Ishikawa (cell line): ENCODE data around the gene MAP1S.

Experiments used
- CEBPB ChIP-seq: IDR thresholded peaks from 2 replicates; pipeline ENCODE4 v1.6.1; 2012
- CREB1 ChIP-seq: IDR thresholded peaks from 2 replicates; pipeline ENCODE4 v1.6.1; 2012; ENCODE audit warnings: low read depth
- EGR1 ChIP-seq: IDR thresholded peaks from 2 replicates; pipeline ENCODE4 v1.6.1; 2012
- EP300 ChIP-seq: IDR thresholded peaks from 2 replicates; pipeline ENCODE4 v1.6.1; 2012; ENCODE audit warnings: borderline replicate concordance
- FOXM1 ChIP-seq: IDR thresholded peaks from 2 replicates; pipeline ENCODE4 v1.6.1; 2012; ENCODE audit warnings: low read depth, borderline replicate concordance
- MAX ChIP-seq: IDR thresholded peaks from 2 replicates; pipeline ENCODE4 v1.6.1; 2012
- NFIC ChIP-seq: IDR thresholded peaks from 2 replicates; pipeline ENCODE4 v1.6.1; 2012
- RAD21 ChIP-seq: IDR thresholded peaks from 2 replicates; pipeline ENCODE4 v1.6.1; 2012; ENCODE audit warnings: low read depth
- REST ChIP-seq: IDR thresholded peaks from 2 replicates; pipeline ENCODE4 v1.6.1; 2012; ENCODE audit warnings: low read depth, mild to moderate bottlenecking
- TAF1 ChIP-seq: IDR thresholded peaks from 2 replicates; pipeline ENCODE4 v1.6.1; 2012; ENCODE audit warnings: low read depth, mild to moderate bottlenecking
- TCF12 ChIP-seq: IDR thresholded peaks from 2 replicates; pipeline ENCODE4 v1.6.1; 2012; ENCODE audit warnings: low read depth
- TEAD4 ChIP-seq: IDR thresholded peaks from 2 replicates; pipeline ENCODE4 v1.6.1; 2012
- YY1 ChIP-seq: IDR thresholded peaks from 2 replicates; pipeline ENCODE4 v1.6.1; 2012; ENCODE audit warnings: low read depth
- ZBTB7A ChIP-seq: IDR thresholded peaks from 2 replicates; pipeline ENCODE4 v1.6.1; 2012; ENCODE audit warnings: low read depth

- TF ChIP-seq REST = no peak
- no peak for TF ChIP-seq TAF1
- TF ChIP-seq EP300 = no peak
- no peak for TF ChIP-seq RAD21
- TF ChIP-seq ZBTB7A = peak; percentile 92
- no peak for TF ChIP-seq TEAD4
- TF ChIP-seq MAX = peak; percentile 77
- no peak for TF ChIP-seq EGR1
- TF ChIP-seq FOXM1 = no peak
- TF ChIP-seq TCF12 = no peak
- TF ChIP-seq YY1 = no peak
- 0 out of 2 replicates have a peak, but pooled peaks have one; percentile 20 for TF ChIP-seq CREB1
- TF ChIP-seq NFIC = no peak
- TF ChIP-seq CEBPB = no peak
Measured at GRCh38 chr19:17747205-17748098, 28.2 kb downstream of the MAP1S start.
